T-helper 2 cell treated with Interferon-gamma antibody and Interleukin-4, amounts not matched to agents 100 ng/mL and 5 ng/mL, for 36 hours (primary cell): ENCODE measurements around the gene RANBP2. TPM values are rescaled to one million over a fixed set of nuclear protein-coding genes. Genes with fewer than 3 reads are reported as not detected.

ENCODE experiments used
- intact Hi-C: fragments of 100-400 bp; cut with micrococcal nuclease; formaldehyde crosslinking; loops from one replicate; pipeline ENCODE4 v1.15.1; 2023
- total RNA-seq: library from RNA; stranded (reverse); gene quantifications from 2 replicates; pipeline ENCODE4 v1.2.3, GENCODE V29; 2022

Gene RANBP2
- total RNA-seq, 1 donor from 2014 or later, result 55.4 TPM

GRCh38 chr2:108776475-108776874 lies 57.2 kb downstream of the RANBP2 start:
- intact Hi-C loops, result no loop called here

GRCh38 chr2:108778857-108779256 lies 59.6 kb downstream of the RANBP2 start:
- intact Hi-C loops, result no loop called here

DNA sequence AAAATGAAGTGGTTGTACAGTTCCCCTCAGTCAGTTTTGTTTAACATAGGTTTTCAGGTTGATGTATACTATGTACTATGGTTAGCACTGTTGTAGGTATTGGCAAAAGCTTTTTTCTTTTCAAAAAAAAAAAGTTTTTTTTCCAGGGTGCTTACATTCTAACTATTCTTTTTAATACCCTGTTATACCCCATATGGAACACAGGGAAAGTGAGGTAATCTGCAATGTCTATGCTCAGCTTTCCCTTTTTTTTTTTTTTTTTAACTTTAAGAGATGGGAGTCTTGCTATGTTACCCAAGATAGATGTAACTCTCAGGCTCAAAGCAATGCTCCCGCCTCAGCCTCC lies 66.7 kb downstream of the RANBP2 start:
- intact Hi-C loops, result loop anchor here (1.0 to 10.0 kb wide), 5 partner anchors 67 to 426 kb away; partner anchors contain the start of genes LIMS1 and RANBP2

DNA sequence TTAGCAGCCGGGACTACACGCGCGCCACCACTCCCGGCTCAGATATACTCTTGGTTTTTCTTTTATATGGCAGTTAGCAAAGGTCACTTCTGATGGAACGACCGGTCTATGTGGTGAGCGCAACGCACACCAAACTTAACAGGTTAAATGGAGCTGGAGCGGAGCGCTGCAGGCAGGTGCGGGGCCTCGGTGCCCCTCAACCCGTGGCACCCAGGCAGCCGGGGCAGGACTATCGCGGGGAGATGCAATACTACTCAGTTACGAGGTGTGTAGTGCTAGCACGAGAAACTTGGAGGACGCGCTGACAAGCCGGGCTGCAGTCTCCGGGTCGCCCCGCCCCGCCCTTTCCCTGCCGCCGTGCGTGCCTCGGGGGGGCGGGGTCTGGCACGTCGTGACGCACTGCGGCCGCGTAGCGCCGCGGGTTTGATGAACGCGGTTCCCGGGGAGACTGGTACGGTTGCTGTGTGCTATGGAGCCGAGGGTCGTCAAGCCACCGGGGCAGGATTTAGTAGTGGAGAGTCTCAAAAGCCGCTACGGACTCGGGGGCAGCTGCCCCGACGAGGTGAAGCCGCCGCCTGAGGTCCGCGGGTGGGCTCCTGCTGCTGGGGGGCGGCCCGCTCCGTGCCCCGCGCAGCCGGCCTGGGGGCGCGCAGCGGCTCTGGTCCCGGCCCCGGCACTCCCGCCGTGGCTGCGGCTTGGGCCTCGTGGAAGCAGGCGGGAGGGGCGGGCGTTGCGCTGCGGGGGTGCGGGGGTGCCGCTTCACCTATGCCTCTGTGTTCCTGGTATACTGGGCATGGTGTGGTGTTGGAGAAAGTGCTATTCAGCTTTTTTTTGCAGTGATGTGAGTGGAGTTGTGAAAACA lies 67.3 kb downstream of the RANBP2 start, which contains the start of gene CCDC138:
TSS of gene CCDC138 (plus strand) at position 418 of the 862 bp plus-strand sequence. CDS start at position 470, 52 bp downstream.
- intact Hi-C loops, result loop anchor here (1.0 to 10.0 kb wide), 5 partner anchors 67 to 426 kb away; partner anchors contain the start of genes LIMS1 and RANBP2

- intact Hi-C loops, result loop anchor here (2.0 to 10.0 kb wide), 4 partner anchors 166 to 425 kb away; partner anchors contain the start of gene LIMS1
These were observed 67.9 kb downstream of the RANBP2 start for GRCh38 chr2:108787216-108787541.

GRCh38 chr2:108803045-108803736 lies 83.9 kb downstream of the RANBP2 start:
- intact Hi-C loops, result no loop called here

- intact Hi-C loops, result no loop called here
These were observed 85.8 kb downstream of the RANBP2 start for GRCh38 chr2:108805032-108805431.

DNA sequence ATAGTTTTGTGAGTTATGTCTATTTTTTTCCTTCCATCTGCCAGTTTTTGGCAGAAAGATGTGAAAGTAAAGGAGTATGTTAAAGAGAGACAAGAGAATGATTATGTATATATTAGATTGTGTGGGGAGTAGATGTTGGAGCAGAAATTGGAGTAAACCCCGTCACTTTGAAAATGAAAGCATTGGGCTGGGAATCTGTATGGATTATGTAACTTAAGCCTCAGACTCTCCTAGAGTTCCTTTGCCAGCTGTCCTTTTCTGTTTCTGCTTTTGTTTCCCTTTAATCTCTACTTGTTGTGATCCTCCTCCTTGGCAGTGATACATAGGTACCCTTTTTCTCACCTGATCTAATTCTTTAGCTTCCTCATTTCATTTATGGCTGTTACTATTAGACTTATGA lies 86.5 kb downstream of the RANBP2 start:
- intact Hi-C loops, result no loop called here

- intact Hi-C loops, result no loop called here
These were observed 87.3 kb downstream of the RANBP2 start for GRCh38 chr2:108806371-108807113.

DNA sequence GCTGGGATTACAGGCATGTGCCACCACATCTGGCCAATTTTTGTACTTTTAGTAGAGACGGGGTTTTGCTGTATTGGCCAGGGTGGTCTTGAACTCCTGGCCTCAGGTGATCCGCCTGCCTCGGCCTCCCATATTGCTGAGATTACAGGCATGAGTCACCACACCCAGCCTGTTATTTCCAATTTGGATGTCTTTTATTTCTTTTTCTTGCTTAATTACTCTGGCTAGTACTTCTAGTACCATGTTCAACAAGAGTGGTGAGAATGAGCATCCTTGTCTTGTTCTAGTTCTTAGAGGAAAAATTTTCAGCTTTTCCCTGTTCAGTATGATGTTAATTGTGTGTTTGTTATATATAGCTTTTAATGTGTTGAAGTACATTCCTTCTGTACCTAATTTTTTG lies 90.7 kb downstream of the RANBP2 start:
- intact Hi-C loops, result no loop called here

DNA sequence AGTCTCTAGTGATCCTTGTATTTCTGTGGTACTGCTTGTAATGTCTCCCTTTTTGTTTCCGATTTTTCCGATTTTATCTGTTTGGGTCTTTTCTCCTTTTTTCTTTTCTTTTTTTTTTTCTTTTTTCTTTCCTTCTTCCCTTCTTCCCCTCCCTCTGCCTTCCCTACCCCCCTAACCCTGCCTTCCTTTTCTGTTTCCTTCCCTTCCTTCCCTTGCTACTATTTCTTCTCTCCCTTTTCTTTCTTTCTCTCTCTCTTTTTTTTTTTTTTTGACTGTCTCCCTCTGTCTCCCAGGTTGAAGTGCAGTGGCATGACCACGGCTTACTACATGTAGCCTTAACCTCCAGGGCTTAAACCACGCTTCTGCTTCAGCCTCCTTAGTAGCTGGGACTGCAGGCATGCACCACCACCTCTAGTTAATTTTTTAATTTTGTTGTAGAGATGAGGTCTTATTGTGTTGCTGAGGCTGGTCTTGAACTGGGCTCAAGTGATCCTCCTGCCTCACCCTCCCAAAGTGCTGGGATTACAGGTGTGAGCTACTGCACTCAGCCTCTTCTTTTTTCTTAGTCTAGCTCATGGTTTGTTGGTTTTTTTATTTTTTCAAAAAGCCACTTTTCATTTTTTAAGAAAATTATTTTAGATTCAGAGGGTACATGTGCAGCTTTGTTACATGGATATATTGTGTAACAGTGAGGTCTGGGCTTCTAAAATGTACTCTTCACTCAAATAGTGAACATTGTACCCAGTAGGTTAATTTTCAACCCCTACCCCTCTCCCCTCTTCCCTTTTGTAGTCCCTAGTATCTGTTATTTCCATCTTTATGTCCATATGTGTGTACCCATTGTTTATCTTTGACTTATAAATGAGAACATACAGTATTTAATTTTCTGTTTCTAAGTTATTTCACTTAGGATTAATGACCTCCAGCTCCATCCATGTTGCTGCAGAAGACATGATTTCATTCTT lies 92.0 kb downstream of the RANBP2 start:
- intact Hi-C loops, result no loop called here

DNA sequence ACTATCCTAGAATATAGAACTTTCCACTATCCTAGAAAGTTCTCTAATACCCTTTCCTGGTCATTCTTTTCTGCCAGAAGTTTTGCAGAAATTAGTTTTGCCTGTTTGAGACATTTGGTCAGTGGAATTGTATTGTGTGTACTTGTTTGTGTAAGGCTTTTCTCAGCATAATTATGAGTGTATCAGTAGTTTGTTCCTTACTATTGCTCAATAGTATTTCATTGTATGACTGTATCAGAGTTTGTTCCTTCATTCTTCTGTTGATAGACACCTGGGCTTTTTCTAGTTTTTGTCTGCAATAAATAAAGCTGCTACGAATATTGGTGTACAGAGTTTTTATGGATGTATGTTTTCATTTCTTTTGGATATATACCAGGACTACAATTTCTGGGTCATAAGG lies 94.5 kb downstream of the RANBP2 start:
- intact Hi-C loops, result no loop called here

DNA sequence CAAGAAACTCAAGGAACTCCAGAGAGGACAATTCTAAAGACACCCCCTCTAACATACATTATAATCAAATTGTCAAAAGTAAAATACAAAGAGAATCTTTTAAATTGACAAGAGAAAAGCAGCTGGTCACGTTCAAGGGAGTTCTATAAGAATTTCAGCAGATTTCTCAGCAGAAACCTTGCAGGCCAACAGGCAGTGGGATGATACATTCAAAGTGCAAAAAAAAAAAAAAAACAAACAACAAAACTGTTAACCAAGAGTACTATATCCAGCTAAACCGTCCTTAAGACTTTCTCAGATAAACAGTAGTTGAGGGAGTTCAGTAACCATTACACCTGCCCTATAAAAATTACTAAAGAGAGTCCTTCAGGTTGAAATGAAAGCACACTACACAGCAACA lies 101.2 kb downstream of the RANBP2 start:
- intact Hi-C loops, result no loop called here

- intact Hi-C loops, result no loop called here
These were observed 104.0 kb downstream of the RANBP2 start for GRCh38 chr2:108823286-108823685.

GRCh38 chr2:108824316-108825070 lies 105.2 kb downstream of the RANBP2 start:
- intact Hi-C loops, result no loop called here

DNA sequence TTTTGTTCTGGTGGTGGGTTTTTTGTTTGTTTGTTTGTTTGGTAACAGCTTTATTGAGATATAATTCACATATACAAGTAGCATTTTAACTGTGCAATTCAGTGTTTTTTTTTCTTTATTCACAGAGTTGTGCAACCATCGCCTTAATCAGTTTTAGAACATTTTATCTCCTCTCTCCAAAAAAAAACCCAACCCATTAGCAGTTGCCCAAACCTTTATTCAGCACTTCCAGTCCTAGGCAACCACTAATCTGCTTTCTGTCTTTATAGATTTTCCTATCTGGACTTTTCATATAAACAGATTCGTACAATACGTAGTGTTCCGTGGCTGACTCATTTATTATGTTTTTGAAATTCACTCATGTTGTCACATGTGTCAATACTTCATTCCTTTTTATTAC lies 106.0 kb downstream of the RANBP2 start:
- intact Hi-C loops, result no loop called here

DNA sequence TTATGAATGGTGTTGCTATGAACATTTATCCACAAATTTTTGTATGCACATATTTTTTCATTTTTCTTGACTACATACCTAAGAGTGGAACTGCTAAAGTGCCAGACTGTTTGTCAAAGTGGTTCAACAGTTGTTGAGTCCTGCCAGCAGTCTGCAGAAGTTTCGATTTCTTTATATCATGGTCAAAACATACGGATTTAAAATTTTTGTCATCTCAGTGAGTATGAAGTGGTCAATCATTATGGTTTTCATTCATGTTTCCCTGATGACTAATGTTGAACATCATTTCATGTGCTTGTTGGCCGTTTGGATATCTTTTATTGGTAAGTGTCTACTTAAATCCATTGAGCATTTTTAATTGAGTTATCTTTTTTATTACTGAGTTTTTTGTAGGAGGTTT lies 106.5 kb downstream of the RANBP2 start:
- intact Hi-C loops, result no loop called here

GRCh38 chr2:108829578-108830310 lies 110.5 kb downstream of the RANBP2 start:
- intact Hi-C loops, result no loop called here

DNA sequence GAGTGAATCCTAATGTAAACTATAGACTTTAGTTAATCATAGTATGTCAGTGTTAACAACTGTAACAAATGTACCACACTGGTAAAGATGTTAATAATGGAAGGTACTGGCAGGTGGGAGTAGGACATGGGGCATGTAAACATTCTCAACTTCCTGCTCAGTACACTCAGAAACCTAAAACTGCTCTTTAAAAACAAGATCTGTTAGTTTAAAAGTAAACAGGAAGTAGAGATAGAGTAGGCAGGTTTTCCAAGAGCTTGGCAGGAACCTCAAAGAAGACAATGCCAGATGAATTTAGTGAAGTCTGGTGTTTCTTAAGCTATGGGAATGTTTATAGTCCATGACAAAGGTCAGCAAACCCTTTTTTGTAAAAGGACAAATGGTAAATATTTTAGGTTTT lies 113.9 kb downstream of the RANBP2 start:
- intact Hi-C loops, result no loop called here
